ENCODE measurements around the gene TFF2.

Gene TFF2

GRCh38 chr21:42302794-42303193 is 48.0 kb downstream of the TFF2 start:
- DNase-seq, result no peak

DNA sequence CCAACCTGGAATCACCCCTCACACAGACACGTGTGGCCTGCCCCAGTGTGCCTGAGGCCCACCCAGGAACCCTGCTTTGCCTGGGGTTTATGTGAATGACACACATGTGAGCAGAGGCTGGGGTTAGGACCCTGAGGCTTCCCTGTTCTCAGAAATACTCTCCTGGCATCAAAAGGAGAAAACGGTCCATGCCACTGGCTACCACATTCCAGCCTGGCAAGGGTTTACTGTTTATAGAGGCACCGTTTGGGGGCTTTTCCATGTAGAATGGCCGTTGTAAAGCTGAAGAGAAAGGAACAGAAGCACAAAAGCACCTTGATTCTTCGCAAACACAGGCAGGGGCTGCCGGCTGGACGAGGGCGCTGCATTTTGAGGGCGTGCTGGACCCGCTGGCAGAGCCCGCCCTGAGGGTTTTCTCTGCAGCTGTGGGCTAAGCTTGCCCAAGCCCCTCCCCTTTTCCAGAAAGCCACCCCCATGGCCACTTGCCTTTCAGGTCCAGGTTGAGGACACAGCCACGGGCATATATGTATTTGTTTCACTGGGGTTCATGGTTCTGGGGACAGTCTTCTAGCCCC is 48.6 kb downstream of the TFF2 start:
- no peak for DNase-seq

DNA sequence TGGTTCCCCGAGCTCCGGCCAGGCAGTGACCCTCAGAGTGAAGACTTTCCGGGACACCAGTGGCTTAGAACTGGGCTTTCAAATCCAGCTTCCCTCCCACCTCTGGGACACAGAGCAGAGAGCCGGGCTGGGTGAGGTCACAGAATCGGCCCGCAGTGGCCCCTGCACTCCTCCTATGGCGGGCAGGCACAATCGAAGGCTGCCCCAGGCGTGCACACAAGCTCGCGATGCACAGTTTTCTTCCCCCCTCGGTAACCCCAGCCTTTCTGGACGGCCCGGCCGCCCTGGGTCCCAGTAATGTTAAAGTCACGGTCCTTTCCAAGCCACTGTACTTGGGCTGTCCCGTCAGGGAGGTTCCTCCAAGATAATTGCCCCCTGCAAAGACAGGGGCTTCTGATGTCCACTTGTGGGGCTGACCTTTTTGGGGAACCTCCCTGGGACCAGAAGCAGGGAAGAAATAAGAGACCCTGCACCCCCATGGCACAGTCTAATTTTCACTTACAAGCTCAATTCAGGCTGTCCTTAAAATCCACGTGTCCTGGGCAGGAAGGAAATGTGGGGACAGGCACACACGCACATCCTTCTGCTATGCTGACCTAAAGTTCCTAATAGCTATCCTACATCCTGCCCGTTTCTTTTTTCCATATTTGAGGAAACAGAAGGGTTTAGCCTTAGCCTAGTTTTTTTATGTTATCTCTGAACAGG is 49.3 kb downstream of the TFF2 start:
- no peak for DNase-seq

DNA sequence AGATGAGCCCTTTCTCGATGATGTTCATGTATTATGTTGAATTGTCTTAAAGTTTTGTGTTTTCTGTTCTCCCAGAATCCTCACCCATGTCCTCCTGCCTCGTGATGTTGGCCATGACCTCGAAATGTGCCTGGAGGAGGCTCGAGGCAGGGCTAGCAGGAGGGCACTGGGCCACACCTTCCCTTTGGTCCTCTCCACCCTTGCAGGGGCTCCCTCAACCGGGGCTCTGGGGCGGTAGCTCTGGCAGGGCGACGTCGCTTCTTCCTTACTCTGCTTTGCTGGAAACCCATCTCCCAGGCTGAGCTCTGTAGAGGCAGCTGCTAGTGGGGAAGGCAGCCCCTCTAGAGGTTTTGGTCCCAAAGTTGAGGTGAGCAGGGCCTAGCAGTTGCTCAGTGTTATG is 49.8 kb downstream of the TFF2 start:
- DNase-seq, result no peak

GRCh38 chr21:42300045-42300583 is 50.7 kb downstream of the TFF2 start:
- no peak for DNase-seq

GRCh38 chr21:42299324-42300044 is 51.3 kb downstream of the TFF2 start:
- no peak for DNase-seq

- DNase-seq, result no peak
Measured at GRCh38 chr21:42298657-42299056, 52.1 kb downstream of the TFF2 start.

DNA sequence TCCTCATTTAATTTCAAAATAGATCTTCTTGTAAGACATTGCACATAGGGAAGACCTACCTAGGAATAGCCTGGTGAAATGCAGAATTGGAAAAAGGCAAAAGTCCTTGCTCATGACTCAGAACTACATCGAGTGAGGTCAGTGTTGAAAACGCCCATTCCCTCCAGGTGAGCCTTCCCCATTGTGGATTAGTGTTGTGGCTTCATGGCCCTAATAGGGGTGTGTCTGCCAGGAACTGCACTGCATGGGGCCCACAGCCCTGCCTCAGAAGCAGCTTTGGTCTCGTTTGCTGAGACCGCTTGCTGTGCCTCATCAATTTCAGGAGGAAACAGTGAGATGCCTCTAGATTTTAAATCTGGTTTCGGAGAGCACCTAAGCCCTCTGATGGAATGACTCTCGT is 52.6 kb downstream of the TFF2 start:
- no peak for DNase-seq

DNA sequence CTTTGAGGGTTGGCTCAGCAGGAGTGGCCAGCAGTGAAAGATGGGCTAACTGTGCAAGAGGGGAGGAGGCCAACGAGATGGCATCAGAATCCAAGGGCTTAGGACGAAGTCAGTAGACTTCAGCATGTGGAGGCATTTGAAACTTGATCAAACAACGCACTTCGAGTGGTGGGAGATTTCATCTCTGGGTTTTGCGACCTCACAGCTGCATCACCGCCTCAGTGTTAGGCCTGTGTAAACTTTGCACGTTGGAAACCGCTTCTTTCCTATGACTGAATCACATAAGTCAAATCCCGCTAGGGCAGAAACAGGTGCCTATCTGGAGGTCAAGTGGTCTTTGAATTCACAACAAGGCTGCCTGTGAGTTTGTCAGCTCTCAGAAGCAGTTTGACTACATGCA is 53.4 kb downstream of the TFF2 start:
- no peak for DNase-seq

GRCh38 chr21:42296501-42296900 is 54.3 kb downstream of the TFF2 start:
- no peak for DNase-seq
